Astrocyte of the cerebellum (primary cell): ENCODE data around the gene SNED1.

Experiments
- DNase-seq: peaks from one replicate; pipeline ENCODE4 v3.0.0-alpha.2; 2011; ENCODE audit warnings: low read depth
- H3K4me3 ChIP-seq: 2 replicates; pipeline ENCODE4 v1.5.1; 2011; ENCODE audit warnings: mild to moderate bottlenecking, low read depth, low read length, moderate library complexity
- CTCF ChIP-seq: IDR thresholded peaks from 2 replicates; pipeline ENCODE4 v1.5.1; 2012; ENCODE audit warnings: low read length, low read depth, moderate library complexity, mild to moderate bottlenecking; ENCODE audit errors: missing control alignments
- in situ Hi-C: cut with HindIII; loops from 2 replicates; pipeline ENCODE4 v1.10.0; 2017; ENCODE audit warnings: low sequenced_read_pairs

Gene SNED1

GRCh38 chr2:240986787-240987411 lies 11.5 kb upstream of the SNED1 start:
- in situ Hi-C loops, result no loop called here
- no peak for DNase-seq

GRCh38 chr2:240987588-240987987 lies 10.8 kb upstream of the SNED1 start:
- no peak for DNase-seq

More at GRCh38 chr2:240986787-240987411, 11.5 kb upstream of the SNED1 start:
- no peak for TF ChIP-seq CTCF
- H3K4me3 ChIP-seq, result no peak overlapping the region

GRCh38 chr2:240988146-240988545 lies 10.3 kb upstream of the SNED1 start:
- no peak for DNase-seq
- in situ Hi-C loops, result no loop called here
- no peak overlapping the region for H3K4me3 ChIP-seq
- TF ChIP-seq CTCF, result no peak

More at GRCh38 chr2:240987588-240987987, 10.8 kb upstream of the SNED1 start:
- in situ Hi-C loops, result no loop called here
- H3K4me3 ChIP-seq, result no peak overlapping the region
- TF ChIP-seq CTCF, result no peak

GRCh38 chr2:240988571-240989271 lies 9.7 kb upstream of the SNED1 start:
- in situ Hi-C loops, result no loop called here
- H3K4me3 ChIP-seq, result no peak overlapping the region
- TF ChIP-seq CTCF, result no peak
- no peak for DNase-seq

- TF ChIP-seq CTCF, result peak; percentile 36
- no peak overlapping the region for H3K4me3 ChIP-seq
- in situ Hi-C loops, result no loop called here
- DNase-seq, result no peak
Observed at GRCh38 chr2:240989451-240990265, 8.8 kb upstream of the SNED1 start.

GRCh38 chr2:240990266-240990529 lies 8.2 kb upstream of the SNED1 start:
- no peak for DNase-seq
- H3K4me3 ChIP-seq, result no peak overlapping the region
- in situ Hi-C loops, result no loop called here
- no peak for TF ChIP-seq CTCF
